AG10803 (cell line): ENCODE results near the gene SMARCA2.

Source experiments
- DNase-seq: peaks from one replicate; pipeline ENCODE4 v3.0.0; 2010; ENCODE audit warnings: low read depth
- H3K4me3 ChIP-seq: 2 replicates; pipeline ENCODE4 v1.5.1; 2011; ENCODE audit warnings: mild to moderate bottlenecking, low read length, control low read depth
- TF ChIP-seq, protein P1 (sequence below): conservative IDR thresholded peaks from 2 replicates; pipeline ENCODE4 v1.5.1; 2011; ENCODE audit warnings: mild to moderate bottlenecking, low read length, control low read depth, inconsistent platforms

SMARCA2 gene

GRCh38 chr9:2190939-2191608, 175.9 kb downstream of the SMARCA2 start:
- DNase-seq, result no peak
- TF ChIP-seq, protein P1, sequence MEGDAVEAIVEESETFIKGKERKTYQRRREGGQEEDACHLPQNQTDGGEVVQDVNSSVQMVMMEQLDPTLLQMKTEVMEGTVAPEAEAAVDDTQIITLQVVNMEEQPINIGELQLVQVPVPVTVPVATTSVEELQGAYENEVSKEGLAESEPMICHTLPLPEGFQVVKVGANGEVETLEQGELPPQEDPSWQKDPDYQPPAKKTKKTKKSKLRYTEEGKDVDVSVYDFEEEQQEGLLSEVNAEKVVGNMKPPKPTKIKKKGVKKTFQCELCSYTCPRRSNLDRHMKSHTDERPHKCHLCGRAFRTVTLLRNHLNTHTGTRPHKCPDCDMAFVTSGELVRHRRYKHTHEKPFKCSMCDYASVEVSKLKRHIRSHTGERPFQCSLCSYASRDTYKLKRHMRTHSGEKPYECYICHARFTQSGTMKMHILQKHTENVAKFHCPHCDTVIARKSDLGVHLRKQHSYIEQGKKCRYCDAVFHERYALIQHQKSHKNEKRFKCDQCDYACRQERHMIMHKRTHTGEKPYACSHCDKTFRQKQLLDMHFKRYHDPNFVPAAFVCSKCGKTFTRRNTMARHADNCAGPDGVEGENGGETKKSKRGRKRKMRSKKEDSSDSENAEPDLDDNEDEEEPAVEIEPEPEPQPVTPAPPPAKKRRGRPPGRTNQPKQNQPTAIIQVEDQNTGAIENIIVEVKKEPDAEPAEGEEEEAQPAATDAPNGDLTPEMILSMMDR, result no peak
- H3K4me3 ChIP-seq, result no peak overlapping the region

- TF ChIP-seq, protein P1, result no peak
- H3K4me3 ChIP-seq, result no peak overlapping the region
- DNase-seq, result no peak
These were observed 176.4 kb downstream of the SMARCA2 start for GRCh38 chr9:2191609-2191972.

- TF ChIP-seq, protein P1, result no peak
- no peak overlapping the region for H3K4me3 ChIP-seq
These were observed 177.3 kb downstream of the SMARCA2 start for GRCh38 chr9:2192356-2192979.

DNA sequence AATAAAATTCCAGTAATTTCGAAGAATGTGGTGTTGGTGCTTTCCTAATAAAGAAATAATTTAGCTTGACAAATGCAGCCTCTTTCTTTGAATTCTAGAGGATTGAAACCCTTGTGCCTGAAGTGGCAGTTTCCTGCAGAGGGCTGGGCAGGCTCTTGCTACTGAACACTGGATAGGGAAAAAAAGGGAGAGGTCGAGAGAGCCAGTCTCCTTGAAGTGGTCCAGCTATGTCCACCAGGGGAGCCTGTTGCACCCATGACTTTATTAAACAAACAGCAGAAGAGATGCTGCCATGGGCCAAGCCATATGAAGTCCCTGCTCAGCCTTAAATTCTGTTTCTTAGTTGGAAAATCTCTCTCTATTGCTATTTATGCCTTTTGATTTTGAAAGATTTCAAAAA, 178.4 kb downstream of the SMARCA2 start:
- TF ChIP-seq, protein P1, result no peak
- DNase-seq, result no peak
- no peak overlapping the region for H3K4me3 ChIP-seq

More at GRCh38 chr9:2192356-2192979, 177.3 kb downstream of the SMARCA2 start:
- DNase-seq, result no peak

DNA sequence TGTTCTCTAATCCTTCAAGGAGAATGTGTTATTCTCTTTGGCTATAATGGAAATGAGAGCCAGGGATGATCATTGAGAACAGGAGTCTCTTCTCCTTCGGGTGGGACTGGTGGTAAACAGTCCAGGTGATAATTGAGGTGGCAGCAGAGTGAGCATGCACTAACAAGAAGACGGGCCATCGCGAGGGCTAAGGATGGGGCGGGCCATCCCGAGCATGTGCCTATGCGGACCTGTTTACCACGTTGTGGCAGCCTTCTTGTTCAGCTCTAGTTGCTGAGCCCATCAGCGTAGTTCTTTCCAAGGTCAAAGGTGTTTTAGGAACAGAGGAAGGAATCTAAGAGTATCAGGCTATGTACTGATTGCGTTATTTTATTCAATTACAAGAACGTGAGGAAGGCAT, 180.1 kb downstream of the SMARCA2 start:
- TF ChIP-seq, protein P1, result no peak
- H3K4me3 ChIP-seq, result no peak overlapping the region
- no peak for DNase-seq

GRCh38 chr9:2196757-2197156, 181.6 kb downstream of the SMARCA2 start:
- TF ChIP-seq, protein P1, result no peak
- no peak overlapping the region for H3K4me3 ChIP-seq
- no peak for DNase-seq

DNA sequence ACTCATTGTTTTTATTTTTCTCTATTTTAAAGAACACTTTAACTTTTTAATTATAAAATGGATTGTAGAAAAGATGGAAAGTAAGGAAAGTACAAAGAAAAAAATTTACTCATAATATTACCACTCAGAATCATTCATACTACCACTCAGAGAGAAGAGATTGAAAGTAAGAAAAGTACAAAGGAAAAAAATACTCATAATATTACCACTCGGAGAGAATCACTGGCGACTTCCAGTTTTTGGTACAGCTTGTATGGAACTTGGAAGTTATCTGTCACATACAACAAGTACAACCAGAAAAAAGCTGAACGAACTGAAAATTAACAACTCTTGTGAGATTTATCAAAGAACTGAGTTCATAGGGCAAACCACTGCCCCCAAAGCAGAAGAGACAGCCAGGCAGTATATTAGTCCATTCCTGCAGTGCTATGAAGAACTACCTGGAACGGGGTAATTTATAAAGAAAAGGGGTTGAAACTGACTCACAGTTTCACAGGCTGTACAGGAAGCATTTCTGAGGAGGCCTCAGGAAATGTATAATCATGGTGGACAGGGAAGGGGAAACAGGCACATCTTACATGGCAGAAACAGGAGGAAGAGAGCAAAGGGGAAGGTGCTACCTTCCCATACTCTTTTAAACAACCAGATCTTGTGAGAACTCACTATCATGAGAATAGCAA, 183.9 kb downstream of the SMARCA2 start:
- TF ChIP-seq, protein P1, result no peak
- DNase-seq, result no peak
- no peak overlapping the region for H3K4me3 ChIP-seq
